Mesendoderm (in vitro differentiated cells): Measurements from ENCODE around the gene LRFN2.

ENCODE experiments used
- DNase-seq: peaks from one replicate; pipeline ENCODE4 v3.0.0; 2013
- H2AK5ac ChIP-seq: 2 replicates; pipeline ENCODE4 v1.6.1; 2013; ENCODE audit warnings: low read length, inconsistent platforms
- H2BK120ac ChIP-seq: 2 replicates; pipeline ENCODE4 v1.6.1; 2013; ENCODE audit warnings: low read depth, mild to moderate bottlenecking, low read length, moderate library complexity, mixed read lengths
- H2BK15ac ChIP-seq: replicated peaks from 2 replicates; pipeline ENCODE4 v1.6.1; 2013; ENCODE audit warnings: low read depth, mild to moderate bottlenecking, moderate library complexity
- H2BK5ac ChIP-seq: 2 replicates; pipeline ENCODE4 v1.6.1; 2013; ENCODE audit warnings: low read length, inconsistent platforms
- H3K18ac ChIP-seq: 2 replicates; pipeline ENCODE4 v1.6.1; 2013; ENCODE audit warnings: mild to moderate bottlenecking, low read length, mixed read lengths
- H3K23ac ChIP-seq: one replicate; pipeline ENCODE4 v1.6.1; 2013; ENCODE audit warnings: low read length
- H3K27ac ChIP-seq: 2 replicates; pipeline ENCODE4 v1.5.1; 2013; ENCODE audit warnings: low read depth, mild to moderate bottlenecking, inconsistent platforms, low read length, moderate library complexity
- H3K27me3 ChIP-seq: 2 replicates; pipeline ENCODE4 v1.6.1; 2013; ENCODE audit warnings: low read length, control low read depth, mild to moderate bottlenecking, inconsistent platforms; ENCODE audit not compliant: insufficient read depth, poor library complexity
- H3K36me3 ChIP-seq: 2 replicates; pipeline ENCODE4 v1.6.1; 2013; ENCODE audit warnings: low read length, inconsistent platforms; ENCODE audit not compliant: control insufficient read depth, insufficient read depth
- H3K4ac ChIP-seq: one replicate; pipeline ENCODE4 v1.6.1; 2013; ENCODE audit warnings: low read depth, mild to moderate bottlenecking, low read length, moderate library complexity
- H3K4me1 ChIP-seq: 2 replicates; pipeline ENCODE4 v1.6.1; 2013; ENCODE audit warnings: low read depth, low read length, inconsistent platforms; ENCODE audit not compliant: control insufficient read depth
- H3K4me2 ChIP-seq: 2 replicates; pipeline ENCODE4 v1.6.1; 2013; ENCODE audit warnings: low read length
- H3K4me3 ChIP-seq: 2 replicates; pipeline ENCODE4 v1.5.1; 2013; ENCODE audit warnings: mild to moderate bottlenecking, low read length
- H3K56ac ChIP-seq: one replicate; pipeline ENCODE4 v1.6.1; 2013; ENCODE audit warnings: low read length
- H3K79me1 ChIP-seq: 2 replicates; pipeline ENCODE4 v1.6.1; 2013; ENCODE audit warnings: low read length, inconsistent platforms
- H3K79me2 ChIP-seq: 2 replicates; pipeline ENCODE4 v1.6.1; 2013; ENCODE audit warnings: mild to moderate bottlenecking, low read length; ENCODE audit not compliant: control insufficient read depth, insufficient read depth
- H3K9ac ChIP-seq: 2 replicates; pipeline ENCODE4 v1.6.1; 2013; ENCODE audit warnings: low read length, inconsistent platforms
- H4K5ac ChIP-seq: one replicate; pipeline ENCODE4 v1.6.1; 2013; ENCODE audit warnings: low read length
- H4K8ac ChIP-seq: one replicate; pipeline ENCODE4 v1.6.1; 2013; ENCODE audit warnings: low read depth, mild to moderate bottlenecking, control low read depth, low read length, moderate library complexity
- WGBS: extraction: QIAGEN DNeasy Blood & Tissue Kit; methylation state at CpG from one replicate; pipeline ENCODE4 v1.1.7; 2013; ENCODE audit warnings: low lambda C conversion rate, missing lambda C conversion rate; ENCODE audit not compliant: insufficient coverage; ENCODE audit errors: extremely low coverage; 5-methylcytosine and 5-hydroxymethylcytosine counted together

LRFN2 gene

GRCh38 chr6:40395066-40395697, 192.0 kb downstream of the LRFN2 start:
- H3K4ac ChIP-seq = no peak overlapping the region
- H2BK5ac ChIP-seq = no peak overlapping the region
- H3K4me1 ChIP-seq = no peaks in the 10 kb centered on the region
- H3K79me2 ChIP-seq = no peaks in the 10 kb centered on the region
- H2BK15ac ChIP-seq = no peak overlapping the region
- no peak overlapping the region for H3K4me2 ChIP-seq
- H3K9ac ChIP-seq = no peak overlapping the region
- no peak overlapping the region for H3K4me3 ChIP-seq
- no peak overlapping the region for H2BK120ac ChIP-seq
- no peak overlapping the region for H4K8ac ChIP-seq
- WGBS = no CpG with 5 or more reads among the region's 5 CpGs
- H3K18ac ChIP-seq = no peak overlapping the region
- no peaks in the 10 kb centered on the region for H3K79me1 ChIP-seq
- peak; percentile 7 for DNase-seq
- no peaks in the 10 kb centered on the region for H3K27me3 ChIP-seq
- no peaks in the 10 kb centered on the region for H3K36me3 ChIP-seq
- no peak overlapping the region for H3K23ac ChIP-seq
- no peak overlapping the region for H2AK5ac ChIP-seq
- no peak overlapping the region for H3K56ac ChIP-seq
- H3K27ac ChIP-seq = no peak overlapping the region
- no peak overlapping the region for H4K5ac ChIP-seq

- Histone ChIP-seq H3K27ac (no peak overlapping the region), H2BK120ac (no peak overlapping the region), H4K8ac (no peak overlapping the region), H2BK15ac (no peak overlapping the region), H3K4me3 (no peak overlapping the region), H2AK5ac (no peak overlapping the region), H3K79me1 (no peaks in the 10 kb centered on the region), H3K4ac (no peak overlapping the region), H4K5ac (no peak overlapping the region), H3K36me3 (no peaks in the 10 kb centered on the region), H3K79me2 (no peaks in the 10 kb centered on the region), H2BK5ac (no peak overlapping the region), H3K27me3 (no peaks in the 10 kb centered on the region), H3K56ac (no peak overlapping the region), H3K4me1 (no peaks in the 10 kb centered on the region), H3K9ac (no peak overlapping the region), H3K4me2 (no peak overlapping the region), H3K23ac (no peak overlapping the region), H3K18ac (no peak overlapping the region)
- no CpG with 5 or more reads among the region's 1 CpG for WGBS
- no peak for DNase-seq
These were observed 192.8 kb downstream of the LRFN2 start for GRCh38 chr6:40394381-40394780.

- Histone ChIP-seq H2AK5ac (no peak overlapping the region), H3K4me3 (no peak overlapping the region), H3K4ac (no peak overlapping the region), H3K79me2 (no peaks in the 10 kb centered on the region), H3K56ac (no peak overlapping the region), H3K4me1 (no peaks in the 10 kb centered on the region), H2BK120ac (no peak overlapping the region), H4K5ac (no peak overlapping the region), H3K79me1 (no peaks in the 10 kb centered on the region), H2BK5ac (no peak overlapping the region), H3K27me3 (no peaks in the 10 kb centered on the region), H2BK15ac (no peak overlapping the region), H4K8ac (no peak overlapping the region), H3K27ac (no peak overlapping the region), H3K18ac (no peak overlapping the region), H3K9ac (no peak overlapping the region), H3K23ac (no peak overlapping the region), H3K4me2 (no peak overlapping the region), H3K36me3 (no peaks in the 10 kb centered on the region)
- no peak for DNase-seq
- no CpG with 5 or more reads among the region's 5 CpGs for WGBS
These were observed 193.5 kb downstream of the LRFN2 start for GRCh38 chr6:40393641-40394040.

DNA sequence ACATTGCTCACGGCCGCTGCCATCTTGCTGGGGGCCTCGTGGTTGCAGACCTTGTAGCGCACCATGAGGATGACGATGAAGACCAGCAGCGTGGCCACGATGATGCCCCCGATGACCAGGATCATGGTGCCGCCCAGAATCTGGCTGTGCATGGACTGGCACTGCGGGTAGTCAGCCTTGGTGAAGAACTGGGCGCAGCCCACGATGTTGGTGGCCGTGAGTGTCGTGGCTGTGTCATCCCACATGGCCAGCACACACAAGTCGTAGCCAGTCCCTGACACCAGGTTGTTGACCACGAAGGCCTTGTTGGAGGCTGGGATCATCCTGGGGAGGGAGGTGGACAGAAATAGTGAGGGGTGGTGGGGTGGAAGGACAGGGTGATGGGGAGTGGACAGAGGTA, 194.6 kb downstream of the LRFN2 start:
- Histone ChIP-seq H4K8ac (no peak overlapping the region), H4K5ac (no peak overlapping the region), H3K79me2 (no peaks in the 10 kb centered on the region), H2BK5ac (no peak overlapping the region), H3K56ac (no peak overlapping the region), H3K4ac (no peak overlapping the region), H3K18ac (no peak overlapping the region), H3K4me2 (no peak overlapping the region), H3K79me1 (no peaks in the 10 kb centered on the region), H2AK5ac (no peak overlapping the region), H2BK15ac (no peak overlapping the region), H3K36me3 (no peaks in the 10 kb centered on the region), H3K9ac (no peak overlapping the region), H3K27ac (no peak overlapping the region), H3K4me1 (no peaks in the 10 kb centered on the region), H3K27me3 (no peaks in the 10 kb centered on the region), H3K4me3 (no peak overlapping the region), H3K23ac (no peak overlapping the region), H2BK120ac (no peak overlapping the region)
- WGBS = no CpG with 5 or more reads among the region's 16 CpGs
- DNase-seq = no peak

- no peak overlapping the region for H3K4me3 ChIP-seq
- H3K4ac ChIP-seq = no peak overlapping the region
- no peak overlapping the region for H3K27ac ChIP-seq
- no peak overlapping the region for H3K4me2 ChIP-seq
- H3K23ac ChIP-seq = no peak overlapping the region
- H3K56ac ChIP-seq = no peak overlapping the region
- no peak overlapping the region for H4K8ac ChIP-seq
- H2AK5ac ChIP-seq = no peak overlapping the region
- H3K4me1 ChIP-seq = no peaks in the 10 kb centered on the region
- H3K36me3 ChIP-seq = no peaks in the 10 kb centered on the region
- no peak overlapping the region for H3K18ac ChIP-seq
- no peaks in the 10 kb centered on the region for H3K79me2 ChIP-seq
- no peak overlapping the region for H2BK120ac ChIP-seq
- H2BK5ac ChIP-seq = no peak overlapping the region
- no peak overlapping the region for H2BK15ac ChIP-seq
- H4K5ac ChIP-seq = no peak overlapping the region
- no CpG with 5 or more reads among the region's 40 CpGs for WGBS
- no peaks in the 10 kb centered on the region for H3K79me1 ChIP-seq
- no peak for DNase-seq
- no peaks in the 10 kb centered on the region for H3K27me3 ChIP-seq
- no peak overlapping the region for H3K9ac ChIP-seq
These were observed 195.2 kb downstream of the LRFN2 start for GRCh38 chr6:40391851-40392517.

DNA sequence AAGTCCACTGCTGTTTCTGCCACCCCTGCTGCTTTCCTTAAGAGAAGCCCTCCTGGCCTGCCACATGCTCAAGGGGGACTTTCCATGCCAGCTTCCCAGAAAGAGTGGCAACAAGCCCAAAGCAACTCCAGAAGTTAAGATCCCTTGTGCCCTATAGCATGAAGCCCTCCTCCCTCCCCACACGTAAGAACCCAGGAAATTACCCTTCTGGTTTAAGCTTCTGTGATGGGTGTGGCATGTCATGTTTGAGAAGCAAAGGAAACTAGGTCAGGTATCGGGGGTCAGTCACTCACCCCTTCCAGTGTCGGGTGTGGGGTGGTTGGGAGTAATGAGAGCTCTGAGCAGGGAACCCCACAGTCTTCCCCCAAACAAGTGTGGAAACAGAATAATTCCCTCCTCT, 196.1 kb downstream of the LRFN2 start:
- Histone ChIP-seq H4K5ac (no peak overlapping the region), H2AK5ac (no peak overlapping the region), H3K36me3 (no peaks in the 10 kb centered on the region), H4K8ac (no peak overlapping the region), H3K56ac (no peak overlapping the region), H3K4me2 (no peak overlapping the region), H2BK5ac (no peak overlapping the region), H3K9ac (no peak overlapping the region), H3K79me1 (no peaks in the 10 kb centered on the region), H3K27ac (no peak overlapping the region), H3K18ac (no peak overlapping the region), H3K4me1 (no peaks in the 10 kb centered on the region), H3K4me3 (no peak overlapping the region), H3K23ac (no peak overlapping the region), H2BK120ac (no peak overlapping the region), H3K4ac (no peak overlapping the region), H2BK15ac (no peak overlapping the region), H3K79me2 (no peaks in the 10 kb centered on the region), H3K27me3 (no peaks in the 10 kb centered on the region)
- no CpG with 5 or more reads among the region's 3 CpGs for WGBS
- DNase-seq = no peak
